Stimulated activated CD4-positive, alpha-beta T cell treated with anti-CD3 and anti-CD28 coated beads, Interleukin-15, amount 100 ng/mL, for 1 hour (primary cell): ENCODE measurements around the gene ASIC2.

ENCODE experiments used
- DNase-seq, 2 donors: peaks; one replicate each; pipeline ENCODE4 v3.0.0-alpha.2; 2020; ENCODE audit warnings: low read depth in 1 of 2, low spot score in 1 of 2

The ASIC2 gene

GRCh38 chr17:33118391-33119075 is 174.6 kb downstream of the ASIC2 start:
- DNase-seq: no peak

DNA sequence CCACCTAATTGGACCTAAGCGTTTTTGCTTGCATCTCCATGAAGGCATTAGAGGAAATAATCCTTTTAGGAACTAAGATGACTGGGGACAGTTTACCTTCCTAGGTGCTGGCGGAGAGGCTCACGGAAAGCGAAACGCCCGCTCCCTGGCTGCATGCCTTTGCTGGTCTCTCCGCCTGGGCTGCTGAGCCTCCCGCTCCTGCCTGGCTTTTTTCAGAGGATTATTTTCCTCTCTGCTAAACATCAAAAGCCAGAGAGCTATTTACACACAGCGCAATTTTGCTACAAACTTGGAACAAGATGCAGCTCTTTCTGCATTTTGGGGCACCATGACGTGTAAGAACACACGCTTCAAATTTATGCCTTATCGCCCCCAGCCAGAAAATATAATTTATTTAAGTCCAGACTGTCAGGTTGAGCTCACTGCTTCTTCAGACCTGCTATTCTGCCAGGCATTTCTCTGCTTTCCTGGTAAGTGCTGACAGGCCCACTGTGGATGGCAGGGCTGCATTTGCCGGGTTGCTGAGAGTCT is 177.0 kb downstream of the ASIC2 start:
- DNase-seq: no peak

DNA sequence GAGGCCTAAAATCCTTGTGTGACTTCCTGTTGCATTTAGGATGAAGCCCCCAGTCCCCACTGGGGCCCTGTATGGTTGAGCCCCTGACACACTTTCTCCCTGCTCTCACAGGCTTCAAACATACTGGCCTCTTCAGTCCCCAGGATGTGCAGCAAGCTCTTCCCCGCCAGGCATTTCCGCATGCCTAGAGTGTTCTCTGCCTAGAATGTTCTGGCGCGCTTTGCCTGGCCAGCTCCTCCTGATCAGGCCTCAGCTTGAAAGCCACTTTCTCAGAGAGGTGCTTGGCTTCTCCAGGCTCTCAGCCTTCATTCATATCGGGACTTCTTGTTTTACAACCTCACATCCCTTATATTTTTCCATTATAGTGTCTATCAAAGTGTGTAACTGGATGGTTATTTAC is 177.7 kb downstream of the ASIC2 start:
- DNase-seq: no peak

DNA sequence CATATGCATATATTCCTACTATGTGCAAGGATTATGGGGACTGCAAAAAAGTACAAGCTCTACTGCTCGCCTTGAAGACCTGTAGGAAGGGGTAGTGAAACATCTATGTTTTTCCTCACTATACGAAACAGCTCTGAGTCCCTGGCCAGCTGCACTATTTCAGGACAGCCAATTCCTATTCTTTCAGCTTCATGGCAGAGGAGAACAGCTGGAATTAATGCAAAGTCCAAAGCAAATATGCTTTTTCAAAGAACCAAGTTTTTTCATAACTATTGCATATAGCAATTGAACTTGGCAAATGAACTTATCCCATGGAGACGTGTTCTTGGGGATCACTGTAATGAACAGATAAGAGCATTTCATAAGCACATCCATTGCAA is 179.1 kb downstream of the ASIC2 start:
- no peak for DNase-seq

GRCh38 chr17:33113276-33113990 is 179.7 kb downstream of the ASIC2 start:
- DNase-seq: no peak

DNA sequence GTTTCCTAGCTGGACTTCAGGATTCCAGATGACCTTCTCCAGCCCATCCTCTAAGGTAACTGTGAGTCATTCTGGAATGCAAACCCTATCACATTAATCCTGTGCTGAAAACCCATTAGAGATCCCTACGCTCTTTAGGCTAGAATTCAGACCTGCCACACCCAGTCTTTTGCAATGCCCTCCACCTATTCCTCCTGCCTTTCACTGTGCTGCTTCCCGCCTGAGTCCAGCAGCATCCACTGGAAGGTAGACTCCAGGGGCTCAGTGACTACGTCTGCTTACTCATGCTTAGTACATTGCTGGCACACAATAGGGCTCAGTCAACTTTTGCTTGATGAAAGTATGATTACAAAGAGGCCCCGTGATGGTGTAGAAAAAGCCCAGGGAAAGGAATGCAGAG is 180.3 kb downstream of the ASIC2 start:
- DNase-seq: no peak

- DNase-seq: no peak
These were observed 183.6 kb downstream of the ASIC2 start for GRCh38 chr17:33109336-33110072.

- DNase-seq: no peak
These were observed 186.4 kb downstream of the ASIC2 start for GRCh38 chr17:33106525-33107165.

- DNase-seq: no peak
These were observed 187.2 kb downstream of the ASIC2 start for GRCh38 chr17:33105911-33106310.

- no peak for DNase-seq
These were observed 193.2 kb downstream of the ASIC2 start for GRCh38 chr17:33099906-33100305.

GRCh38 chr17:33099252-33099651 is 193.8 kb downstream of the ASIC2 start:
- no peak for DNase-seq

DNA sequence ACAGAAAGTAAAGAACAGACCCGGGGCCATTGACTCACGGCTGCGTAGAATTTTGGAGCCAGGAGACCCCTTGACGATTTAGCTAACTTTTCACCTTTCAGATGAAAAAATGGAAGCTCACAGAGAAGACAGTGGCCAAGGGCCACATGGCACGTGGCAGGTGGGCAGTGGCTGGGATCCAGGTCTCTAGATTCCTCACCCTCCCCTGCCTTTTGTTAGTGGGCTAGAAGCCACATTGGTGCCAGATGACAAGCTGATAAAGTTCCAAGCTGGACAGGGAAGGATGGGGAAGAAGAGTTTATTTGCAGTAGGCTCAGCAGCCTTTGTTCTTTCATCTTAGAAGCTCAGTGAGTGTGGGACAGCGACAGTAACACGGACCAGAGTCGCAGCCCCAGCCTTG is 195.7 kb downstream of the ASIC2 start:
- DNase-seq: no peak

DNA sequence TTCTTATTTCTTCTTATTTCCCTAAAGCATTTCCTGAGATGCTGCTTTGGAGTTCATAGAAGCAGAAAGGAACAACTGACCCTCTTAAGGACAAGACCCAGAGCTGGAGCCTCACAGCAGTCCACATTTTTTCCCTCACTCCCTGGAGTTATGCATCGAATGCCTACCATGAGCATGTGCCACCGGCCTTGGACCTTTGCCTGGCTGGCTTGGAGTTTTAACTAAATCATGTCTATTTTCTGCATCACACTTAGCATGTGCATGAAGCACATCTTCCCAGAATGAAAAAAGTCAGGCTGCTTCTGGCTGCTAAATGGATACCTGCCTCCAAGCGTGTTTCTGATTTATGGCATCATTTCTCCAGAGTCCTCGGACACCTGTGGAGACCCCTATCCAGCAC is 196.9 kb downstream of the ASIC2 start:
- DNase-seq: no peak

DNA sequence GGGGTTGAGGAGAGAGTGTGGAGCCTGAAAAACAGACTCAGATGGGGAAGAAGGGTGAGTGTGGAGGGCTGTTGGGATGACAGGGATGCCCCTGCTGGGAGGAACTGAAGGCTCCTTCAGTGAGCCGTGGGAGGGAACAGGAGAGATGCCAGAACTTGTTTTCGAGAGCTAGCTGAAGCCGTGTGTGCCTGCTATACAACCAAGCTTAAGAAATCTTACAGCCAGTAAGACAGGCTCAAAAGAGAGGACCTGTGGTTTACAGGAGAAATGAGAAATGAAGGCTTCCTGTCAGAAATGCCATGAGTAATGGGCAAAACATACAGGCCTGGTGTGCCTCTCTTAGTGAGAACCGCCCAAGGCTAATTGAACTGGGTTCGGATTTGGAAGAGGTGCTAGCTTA is 201.8 kb downstream of the ASIC2 start:
- no peak for DNase-seq

DNA sequence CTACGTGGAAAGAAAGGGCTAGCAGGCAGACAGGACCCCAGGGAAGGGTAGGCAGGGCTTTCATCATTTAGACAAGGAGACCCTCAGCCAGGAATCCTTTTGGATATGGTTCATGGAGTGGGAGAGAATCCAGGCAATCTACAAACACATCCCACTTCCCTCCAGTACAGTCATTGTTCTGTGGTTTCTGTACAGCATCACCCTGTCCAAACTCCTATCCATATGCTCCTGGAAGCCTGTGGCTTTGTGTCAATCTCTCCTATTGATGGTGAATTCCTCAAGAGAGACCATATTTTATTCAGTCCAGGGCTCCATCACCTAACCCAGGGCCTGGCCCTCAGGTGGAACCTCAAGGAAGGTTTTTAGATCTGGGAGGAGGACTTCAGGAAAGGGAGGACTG is 202.3 kb downstream of the ASIC2 start:
- DNase-seq: no peak

DNA sequence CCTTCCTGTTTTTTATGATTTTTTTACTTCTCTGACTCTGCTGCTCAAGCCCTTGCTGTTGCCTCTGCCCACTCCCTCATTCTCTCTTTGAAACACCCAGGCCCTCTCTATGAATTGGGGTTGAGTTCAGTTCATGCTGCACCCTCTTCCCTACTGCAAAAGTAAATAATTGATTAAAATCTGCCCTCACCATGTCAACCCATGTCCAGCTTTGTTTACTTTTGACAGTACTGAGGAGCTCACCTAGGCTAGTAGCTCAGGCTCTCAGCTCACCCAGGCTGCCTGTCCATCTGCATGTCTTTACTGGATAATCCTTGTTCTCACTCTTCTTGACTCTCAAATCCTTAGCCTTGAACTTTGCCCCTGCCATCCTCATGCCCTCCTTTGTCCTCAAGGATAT is 206.2 kb downstream of the ASIC2 start:
- DNase-seq: no peak

GRCh38 chr17:33086041-33086440 is 207.1 kb downstream of the ASIC2 start:
- DNase-seq: no peak

- DNase-seq: no peak
These were observed 207.8 kb downstream of the ASIC2 start for GRCh38 chr17:33085256-33085655.

- DNase-seq: no peak
These were observed 208.3 kb downstream of the ASIC2 start for GRCh38 chr17:33084755-33085154.

GRCh38 chr17:33082529-33083173 is 210.4 kb downstream of the ASIC2 start:
- no peak for DNase-seq

- DNase-seq: no peak
These were observed 213.0 kb downstream of the ASIC2 start for GRCh38 chr17:33080091-33080490.
